ENCODE results near the gene DLG2. TPM values are rescaled to one million over a fixed set of nuclear protein-coding genes. Genes with fewer than 3 reads are reported as not detected.

Gene DLG2
- total RNA-seq, 4 donors from 2014 or later: 7.3 to 14.1 (median 11.1) TPM

DNA sequence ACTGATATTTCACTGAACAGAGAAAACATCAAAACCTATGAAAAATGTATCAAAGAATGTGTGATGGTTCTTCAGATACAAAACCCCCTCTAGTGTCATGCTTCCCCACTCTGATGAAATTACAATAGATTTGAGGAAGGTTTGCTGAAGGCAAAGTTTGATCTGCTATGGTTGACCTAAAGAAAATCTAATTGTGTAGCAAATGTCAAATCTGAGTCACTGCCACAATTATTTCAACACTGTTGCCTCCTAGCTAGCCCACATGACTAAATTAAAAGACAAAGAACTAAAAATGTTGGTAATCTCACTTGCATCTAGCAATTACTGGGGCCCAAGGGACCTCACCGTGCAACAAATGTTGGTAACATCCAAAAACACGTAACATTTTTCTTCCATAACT lies 728.0 kb downstream of the DLG2 start:
- Histone ChIP-seq H3K27me3 (no peaks in the 10 kb centered on the region), H3K36me3 (no peaks in the 10 kb centered on the region), H3K27ac (replicated peaks in 1 of 4) (no peak overlapping the region), H3K9me3 (no peaks in the 10 kb centered on the region), H3K4me1 (peaks cover 0 to 4% (median 0%) of the 10 kb centered on the region in 4 donors), H3K4me3 (no peak overlapping the region)
- intact Hi-C loops (cut with DNase I): no loop called here
- no peak for TF ChIP-seq CTCF (IDR thresholded peaks at IDR 0.05)
- TF ChIP-seq POLR2A (IDR thresholded peaks at IDR 0.05; ENCODE audit: low read depth): no peak
- no peak for TF ChIP-seq POLR2AphosphoS5 (IDR thresholded peaks at IDR 0.05)
- no peak for TF ChIP-seq EP300 (IDR thresholded peaks at IDR 0.05)
- WGBS: 87% methylated on average over 2 of the region's 2 CpGs
- no peak for DNase-seq (ENCODE audit: extremely low spot score)

DNA sequence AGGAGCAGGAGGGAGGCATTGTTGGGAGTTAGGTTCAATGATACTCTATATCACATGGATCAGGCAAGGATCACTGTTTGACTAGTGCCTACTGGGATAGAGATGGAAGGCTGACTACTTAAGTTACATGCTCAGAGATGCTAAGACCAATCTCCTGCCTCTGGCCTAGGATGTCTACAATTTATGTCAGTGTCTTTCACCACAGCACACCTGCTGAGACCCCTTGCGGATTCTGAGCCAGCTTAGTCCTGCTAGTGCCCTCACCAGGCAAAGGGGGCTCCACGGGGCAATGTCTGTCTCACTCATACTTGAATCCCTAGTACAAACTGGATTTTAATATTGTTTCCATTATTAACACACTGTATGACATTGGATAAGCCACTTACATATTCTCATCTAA lies 732.5 kb downstream of the DLG2 start:
- DNase-seq (ENCODE audit: extremely low spot score): no peak
- Histone ChIP-seq H3K27ac (replicated peaks in 1 of 4) (no peak overlapping the region), H3K27me3 (no peaks in the 10 kb centered on the region), H3K4me3 (no peak overlapping the region), H3K9me3 (no peaks in the 10 kb centered on the region), H3K4me1 (no peaks in the 10 kb centered on the region), H3K36me3 (no peaks in the 10 kb centered on the region)
- TF ChIP-seq CTCF (IDR thresholded peaks at IDR 0.05) (no peak), EP300 (IDR thresholded peaks at IDR 0.05) (no peak), POLR2AphosphoS5 (IDR thresholded peaks at IDR 0.05) (no peak), POLR2A (IDR thresholded peaks at IDR 0.05; ENCODE audit: low read depth) (no peak)
- intact Hi-C loops (cut with DNase I): no loop called here
- 86% methylated on average over 2 of the region's 2 CpGs for WGBS

DNA sequence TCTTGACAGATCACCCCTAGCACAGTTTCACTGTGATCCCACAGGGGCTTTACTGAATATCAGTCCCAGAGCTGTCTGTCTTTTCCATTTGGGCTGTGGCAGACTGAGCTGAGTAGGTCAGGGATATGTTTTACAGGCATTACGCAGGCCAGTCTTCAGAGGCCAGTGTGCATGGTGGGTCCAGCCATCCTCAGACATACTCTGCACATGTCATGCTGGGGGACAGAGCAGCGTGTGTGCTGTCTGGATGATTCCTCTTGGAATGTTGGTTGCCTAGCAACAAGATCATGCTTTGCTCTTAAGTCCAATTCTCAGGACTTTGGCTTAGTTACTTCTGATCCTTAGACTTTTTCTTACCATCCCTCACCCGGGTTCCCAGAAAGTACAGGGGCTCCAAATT lies 736.5 kb downstream of the DLG2 start:
- TF ChIP-seq POLR2AphosphoS5 (IDR thresholded peaks at IDR 0.05): no peak
- no peak for TF ChIP-seq EP300 (IDR thresholded peaks at IDR 0.05)
- Histone ChIP-seq H3K4me3 (no peak overlapping the region), H3K4me1 (peaks cover 3 to 15% (median 9%) of the 10 kb centered on the region in 4 donors), H3K27me3 (no peaks in the 10 kb centered on the region), H3K27ac (replicated peaks in 1 of 4) (no peak overlapping the region), H3K36me3 (no peaks in the 10 kb centered on the region), H3K9me3 (no peaks in the 10 kb centered on the region)
- whole genome bisulfite sequencing: 71% methylated on average over 3 of the region's 3 CpGs
- intact Hi-C loops (cut with DNase I): no loop called here
- no peak for DNase-seq (ENCODE audit: extremely low spot score)

DNA sequence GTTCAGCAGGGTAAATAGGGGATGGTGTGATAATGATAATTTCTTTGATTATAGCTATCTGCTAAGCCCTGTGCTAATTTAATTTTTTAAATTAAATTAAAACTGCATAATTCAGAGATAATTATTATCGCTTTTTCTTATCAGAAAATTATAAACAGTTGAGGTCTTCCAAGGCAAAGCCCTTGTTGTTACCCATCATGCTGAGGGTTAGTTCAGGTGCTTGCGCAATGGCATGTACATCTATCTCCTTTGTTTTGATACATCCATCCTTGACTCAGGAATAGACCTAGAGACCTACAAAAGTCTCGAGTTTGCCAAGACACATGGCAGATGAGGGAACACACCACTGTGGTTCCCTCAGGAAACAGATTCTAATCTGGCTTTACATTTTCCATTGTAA lies 737.6 kb downstream of the DLG2 start:
- TF ChIP-seq POLR2AphosphoS5 (IDR thresholded peaks at IDR 0.05) (no peak), CTCF (IDR thresholded peaks at IDR 0.05) (no peak), EP300 (IDR thresholded peaks at IDR 0.05) (no peak), POLR2A (IDR thresholded peaks at IDR 0.05; ENCODE audit: low read depth) (no peak)
- Histone ChIP-seq H3K36me3 (no peaks in the 10 kb centered on the region), H3K9me3 (no peaks in the 10 kb centered on the region), H3K4me3 (no peak overlapping the region), H3K27ac (replicated peaks in 1 of 4) (no peak overlapping the region), H3K27me3 (no peaks in the 10 kb centered on the region), H3K4me1 (peaks cover 3 to 15% (median 10%) of the 10 kb centered on the region in 4 donors)
- intact Hi-C loops (cut with DNase I): no loop called here
- 89% methylated on average over 3 of the region's 3 CpGs for WGBS
- no peak for DNase-seq (ENCODE audit: extremely low spot score)

GRCh38 chr11:84887055-84887629 lies 740.0 kb downstream of the DLG2 start:
- Histone ChIP-seq H3K4me1 (peaks cover 3 to 22% (median 11%) of the 10 kb centered on the region in 4 donors), H3K4me3 (no peak overlapping the region), H3K27me3 (no peaks in the 10 kb centered on the region), H3K27ac (replicated peaks in 1 of 4) (no peak overlapping the region), H3K36me3 (no peaks in the 10 kb centered on the region), H3K9me3 (no peaks in the 10 kb centered on the region)
- no peak for DNase-seq (ENCODE audit: extremely low spot score)
- WGBS: 50% methylated on average over 3 of the region's 3 CpGs
- no peak for TF ChIP-seq EP300 (IDR thresholded peaks at IDR 0.05)
- no peak for TF ChIP-seq POLR2AphosphoS5 (IDR thresholded peaks at IDR 0.05)
- TF ChIP-seq POLR2A (IDR thresholded peaks at IDR 0.05; ENCODE audit: low read depth): no peak
- TF ChIP-seq CTCF (IDR thresholded peaks at IDR 0.05): no peak
- intact Hi-C loops (cut with DNase I): no loop called here
